NCI-H146 treated with DMSO at 0.1 percent for 48 hours (cell line): ENCODE data around the gene ZNF432.
A peak's percentile ranks its signal among the peaks of the same experiment; 100 is the strongest.

Source experiments
- DNase-seq: peaks from one replicate; lab custom pipeline; 2025; ENCODE audit not compliant: unreplicated experiment; lab: John Stamatoyannopoulos, UW

Gene ZNF432

DNA sequence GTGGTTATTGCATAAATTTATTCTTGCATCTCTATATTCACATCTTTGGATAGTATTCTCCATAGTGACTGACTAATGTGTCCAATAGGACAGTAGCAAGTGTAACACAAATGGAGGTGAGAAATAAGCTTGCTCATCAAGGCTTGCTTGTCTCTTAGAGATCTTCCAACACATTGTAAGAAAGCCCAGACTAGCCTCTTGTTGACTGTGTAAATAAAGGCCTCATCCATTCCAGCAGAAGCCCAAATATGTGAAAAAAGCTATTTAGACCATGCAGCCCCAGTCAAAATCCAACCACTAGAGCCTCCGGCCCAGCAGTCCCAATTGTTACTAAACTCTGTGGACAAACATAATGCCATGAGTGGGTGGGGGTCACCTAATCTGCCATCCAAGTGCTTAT is 38.0 kb downstream of the ZNF432 start:
- no peak for DNase-seq

DNA sequence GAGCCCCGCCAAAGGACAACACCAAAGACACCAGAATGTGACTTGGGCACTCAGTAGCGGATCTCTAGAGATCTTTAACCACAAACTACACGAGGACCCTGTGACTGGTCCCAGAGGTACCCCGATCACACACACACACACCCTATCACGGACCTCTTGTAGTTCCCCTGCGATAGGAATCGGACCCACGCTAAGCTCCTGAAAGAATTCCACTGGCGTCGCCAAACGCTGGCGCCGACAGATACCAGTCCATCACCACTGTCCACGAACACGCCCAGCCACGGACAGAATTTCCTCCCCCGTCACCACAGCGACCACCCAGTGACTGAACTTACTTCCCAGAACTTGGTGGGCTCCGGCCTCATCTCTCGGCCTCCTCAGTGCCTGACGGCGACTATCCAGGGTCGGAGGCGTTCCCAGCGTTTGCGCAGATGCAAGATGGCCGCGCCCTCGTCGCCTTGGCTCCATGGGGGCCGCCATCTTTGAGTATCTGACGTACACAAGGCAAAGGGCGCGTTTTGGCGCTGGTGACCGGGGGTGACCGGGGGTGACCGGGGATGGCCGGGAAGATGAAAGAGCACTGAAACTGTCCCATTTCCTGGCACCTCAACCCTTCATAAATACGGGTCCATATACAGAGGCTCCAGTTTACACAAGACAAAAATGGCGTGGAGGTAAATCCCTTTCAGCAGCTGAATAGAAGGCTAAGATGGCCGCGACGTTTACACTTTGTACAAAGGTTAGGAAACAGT is 40.7 kb downstream of the ZNF432 start, which contains the start of gene ZNF615:
Gene ZNF615 (minus strand): TSS at position 406 of the 752 bp plus-strand sequence. CDS start 4,500 bp downstream, outside the sequence.
- DNase-seq = peak; percentile 93

DNA sequence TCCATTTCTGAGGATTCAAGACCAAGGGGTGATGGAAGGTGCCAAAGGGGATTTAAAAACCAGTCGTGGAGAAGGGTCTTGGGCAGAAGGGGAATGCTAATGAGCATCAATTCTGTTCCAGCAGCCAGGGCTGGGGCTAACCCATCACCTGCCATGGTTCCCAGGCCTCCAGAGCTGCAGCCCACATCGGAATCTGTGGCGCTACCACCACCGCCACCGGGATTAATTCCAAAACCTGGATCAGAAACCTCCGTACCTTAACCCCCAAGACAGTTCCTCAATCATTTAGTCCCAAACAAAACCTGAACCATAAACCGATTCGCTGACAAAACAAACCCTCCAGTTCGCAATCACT is 41.2 kb downstream of the ZNF432 start:
- no peak for DNase-seq

DNA sequence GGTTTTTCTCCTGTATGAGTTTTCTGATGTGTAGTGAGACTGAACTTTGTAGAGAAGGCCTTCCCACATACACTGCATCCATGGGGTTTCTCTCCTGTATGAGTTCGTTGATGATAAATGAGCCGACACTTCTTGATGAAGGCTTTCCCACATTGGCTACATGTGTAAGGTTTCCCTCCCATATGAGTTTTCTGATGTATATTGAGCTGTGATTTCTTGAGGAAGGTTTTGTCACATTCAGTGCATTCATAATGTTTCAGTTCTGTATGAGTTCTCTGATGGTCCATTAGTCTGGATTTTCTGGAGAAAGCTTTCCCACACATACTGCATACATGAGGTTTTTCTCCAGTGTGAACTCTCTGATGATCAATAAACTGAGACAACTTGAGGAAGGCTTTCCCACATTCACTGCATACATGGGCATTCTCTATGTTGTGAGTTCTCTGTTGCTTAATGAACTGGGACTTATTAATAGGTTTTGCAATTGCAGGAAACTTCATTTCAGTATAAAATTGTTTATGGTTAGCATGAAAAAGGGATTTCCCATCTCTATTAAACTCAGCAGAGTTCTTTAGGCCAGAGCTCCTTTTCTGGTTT is 54.5 kb downstream of the ZNF432 start:
- no peak for DNase-seq

DNA sequence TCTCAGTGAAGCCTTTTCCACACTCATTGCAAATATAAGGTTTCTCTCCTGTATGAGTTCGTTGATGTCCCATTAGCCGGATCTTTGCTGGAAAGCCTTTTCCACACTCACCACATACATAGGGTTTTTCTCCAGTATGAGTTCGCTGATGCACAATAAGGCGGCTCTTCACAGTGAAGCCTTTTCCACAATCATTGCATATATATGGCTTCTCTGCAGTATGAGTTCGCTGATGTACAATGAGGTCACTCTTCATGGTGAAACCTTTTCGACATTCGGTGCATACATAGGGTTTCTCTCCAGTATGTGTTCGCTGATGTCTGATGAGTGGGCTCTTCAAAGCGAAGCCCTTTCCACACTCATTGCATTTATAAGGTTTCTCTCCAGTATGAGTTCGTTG is 55.2 kb downstream of the ZNF432 start:
- DNase-seq = no peak

DNA sequence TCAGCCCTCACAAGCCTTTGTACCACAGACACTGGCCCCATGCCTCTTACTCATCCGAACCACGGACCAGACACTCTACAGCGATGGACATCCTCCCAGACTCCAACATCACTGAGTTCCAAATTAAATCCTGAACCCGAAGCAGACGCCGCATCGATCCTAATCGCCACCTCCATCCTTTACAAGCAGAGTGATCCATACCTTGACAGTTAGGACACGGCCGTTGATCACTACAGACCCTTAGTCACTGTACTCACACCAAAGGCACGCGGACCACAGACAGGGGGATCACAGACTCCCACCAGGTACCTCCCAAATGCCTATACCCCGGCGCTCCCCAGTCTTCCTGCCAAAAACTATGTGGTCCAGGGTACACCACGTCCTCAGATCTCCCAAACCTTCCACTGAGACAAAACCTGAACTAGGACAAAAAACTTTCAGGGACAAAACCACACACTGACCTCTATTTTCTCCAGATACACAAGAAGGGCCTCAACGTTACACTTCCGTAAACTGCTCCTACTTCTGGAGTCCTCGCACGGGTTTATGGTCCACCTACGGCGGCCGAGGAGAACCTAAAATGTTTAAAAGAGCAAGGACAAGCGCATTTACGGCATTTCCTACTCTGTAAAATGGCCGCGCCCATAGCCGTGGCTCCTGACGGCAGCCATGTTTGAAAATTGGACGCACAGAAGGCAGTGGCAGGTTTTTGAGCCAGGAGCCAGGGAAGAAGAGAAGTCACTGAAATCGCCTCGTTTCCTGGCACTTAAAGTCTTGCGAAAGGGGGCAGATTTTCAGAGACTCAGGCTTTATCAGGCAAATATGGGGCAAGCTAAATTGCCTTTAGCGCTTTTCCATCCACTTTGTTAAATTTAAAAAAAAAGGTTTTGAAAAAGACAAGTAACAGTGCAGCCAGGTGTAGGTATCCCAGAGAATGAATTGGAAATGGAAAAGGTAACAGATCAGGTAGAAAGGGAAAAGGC is 62.0 kb downstream of the ZNF432 start, which contains the start of gene ZNF350:
Gene ZNF350 (minus strand): TSS at position 532 of the 983 bp plus-strand sequence. CDS start 12,480 bp downstream, outside the sequence.
- peak; percentile 87 for DNase-seq

DNA sequence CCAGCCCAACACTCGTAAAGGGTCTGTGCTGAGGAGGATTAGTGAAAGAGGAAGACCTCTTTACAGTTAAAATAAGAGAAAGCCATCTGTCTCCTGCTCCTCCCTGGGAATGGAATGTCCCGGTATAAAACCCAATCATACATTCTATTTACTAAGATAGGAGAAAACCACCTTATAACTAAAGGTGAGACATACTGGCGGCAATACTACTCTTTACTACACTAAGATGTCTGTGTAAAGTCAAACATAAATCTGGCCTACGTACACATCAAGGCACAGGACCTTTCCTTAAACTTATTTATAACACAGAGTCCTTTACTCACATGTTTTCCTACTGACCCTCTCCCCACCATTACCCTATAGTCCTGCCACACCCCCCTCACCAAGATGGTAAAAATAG is 65.3 kb downstream of the ZNF432 start:
- no peak for DNase-seq
